Anterior cingulate cortex (tissue), 58 donors: ENCODE data around the gene EXTL1.

Experiments
- DNase-seq, 58 donors: peaks; one replicate each; lab custom pipeline; 2025; lab: John Stamatoyannopoulos, UW

The EXTL1 gene

DNA sequence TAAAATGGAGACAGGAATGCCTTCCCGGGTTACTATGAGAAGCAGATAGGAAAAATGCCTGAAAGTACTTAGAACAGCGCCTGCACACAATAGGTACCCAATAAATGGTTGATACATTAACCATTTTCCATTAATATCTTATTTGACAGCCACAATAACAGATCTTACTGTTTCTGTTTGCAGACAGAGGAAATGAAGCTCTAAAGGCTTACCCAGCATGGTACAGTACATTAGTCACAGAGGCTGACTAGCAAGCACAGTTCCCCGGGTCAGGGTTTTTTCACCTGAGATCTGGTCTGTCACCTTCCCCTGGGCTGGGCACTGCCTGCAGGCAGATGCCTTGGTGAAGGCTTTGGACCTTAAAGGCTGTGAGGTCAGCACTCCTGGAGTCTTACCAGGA, 43.0 kb downstream of the EXTL1 start:
- no peak for DNase-seq

DNA sequence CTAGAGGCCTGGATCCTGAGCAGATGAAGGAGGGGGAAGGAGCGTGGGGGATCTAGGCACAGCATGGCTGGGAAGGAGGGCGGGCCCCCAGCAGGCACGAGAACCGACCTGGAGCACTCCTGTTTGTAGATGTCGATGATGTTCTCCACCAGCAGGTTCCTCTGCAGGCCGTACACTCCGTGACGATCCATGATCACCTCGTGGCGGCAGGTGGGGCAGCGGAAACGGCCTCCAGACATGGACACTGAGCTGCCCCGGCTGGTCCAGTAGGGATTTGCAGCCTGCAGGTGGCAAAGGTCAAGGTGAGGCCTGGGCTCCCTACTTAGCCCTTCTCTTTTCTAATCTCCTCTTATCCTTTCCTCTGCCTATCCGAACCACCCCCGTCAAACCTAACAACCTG, 44.6 kb downstream of the EXTL1 start:
- no peak for DNase-seq

DNA sequence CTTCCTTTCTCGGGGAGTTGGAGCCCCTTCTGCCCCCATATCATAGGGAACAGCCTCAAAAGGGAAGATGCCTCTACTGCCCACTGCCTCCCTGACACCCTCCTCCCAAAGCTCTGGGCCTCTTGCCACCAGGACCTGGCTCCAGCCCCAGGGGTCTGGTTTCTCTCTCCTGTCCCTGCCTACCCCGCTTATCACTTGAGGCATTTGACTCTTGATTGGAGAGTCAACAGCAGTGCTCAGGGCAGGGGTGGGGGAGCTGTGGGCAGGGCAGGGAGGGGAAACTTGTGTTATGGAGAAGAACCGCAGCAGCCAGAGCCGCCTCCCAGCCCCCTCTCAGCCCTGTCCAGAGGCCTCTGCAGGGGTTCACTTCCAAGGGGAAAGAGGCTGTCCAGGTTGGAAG, 45.3 kb downstream of the EXTL1 start:
- DNase-seq: no peak

GRCh38 chr1:26067432-26067911, 45.9 kb downstream of the EXTL1 start, which contains the start of gene TRIM63:
Gene TRIM63 (minus strand): TSS chr1:26067630. CDS start chr1:26067494, 136 bp downstream.
- DNase-seq: no peak

DNA sequence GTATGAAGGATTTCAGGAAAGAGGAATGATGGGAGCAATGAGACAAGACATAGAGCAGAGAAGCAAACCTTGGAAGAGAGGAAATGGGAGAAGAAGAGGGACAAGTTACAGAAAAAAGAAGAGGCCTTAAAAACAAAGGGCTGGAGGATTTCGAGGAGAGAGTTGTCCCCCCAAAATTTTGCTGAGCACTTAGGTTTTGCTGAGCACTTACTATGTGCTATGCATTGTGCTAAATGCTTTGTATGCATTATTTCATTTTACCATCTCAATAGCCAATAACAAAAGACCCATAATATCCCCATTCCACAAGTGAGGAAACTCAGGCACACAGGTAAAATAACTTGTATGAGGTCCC, 48.3 kb downstream of the EXTL1 start:
- no peak for DNase-seq

DNA sequence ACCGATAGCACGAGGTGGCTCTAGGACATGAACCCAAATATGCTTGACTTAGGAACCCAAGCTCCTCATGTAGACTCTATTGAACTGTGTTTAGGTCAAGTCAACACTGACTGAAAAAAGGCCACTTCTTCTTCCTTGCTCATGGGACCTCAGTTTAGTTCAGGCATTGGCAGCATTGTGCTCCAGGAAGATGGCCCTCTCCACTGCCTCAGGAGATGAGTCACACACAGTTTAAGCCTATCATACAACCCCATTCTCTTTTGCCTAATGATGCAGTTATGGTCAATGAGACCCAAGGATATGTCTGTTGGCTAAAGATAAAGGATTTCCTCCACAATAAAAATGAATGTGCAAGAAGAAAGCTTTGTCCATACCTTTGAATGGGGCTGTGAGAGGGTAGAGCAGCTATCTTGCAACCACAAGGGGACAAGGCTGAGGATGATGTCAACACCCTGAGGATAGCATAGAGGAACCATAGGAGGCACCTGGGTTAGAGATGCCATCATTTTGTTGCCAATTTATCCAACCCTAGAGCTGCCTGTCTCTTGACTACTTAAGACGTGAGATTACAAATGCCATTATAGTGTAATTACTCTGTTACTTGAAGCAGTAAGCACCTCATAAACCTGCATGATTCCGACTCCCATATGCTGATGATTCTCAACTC, 48.9 kb downstream of the EXTL1 start:
- DNase-seq: no peak

DNA sequence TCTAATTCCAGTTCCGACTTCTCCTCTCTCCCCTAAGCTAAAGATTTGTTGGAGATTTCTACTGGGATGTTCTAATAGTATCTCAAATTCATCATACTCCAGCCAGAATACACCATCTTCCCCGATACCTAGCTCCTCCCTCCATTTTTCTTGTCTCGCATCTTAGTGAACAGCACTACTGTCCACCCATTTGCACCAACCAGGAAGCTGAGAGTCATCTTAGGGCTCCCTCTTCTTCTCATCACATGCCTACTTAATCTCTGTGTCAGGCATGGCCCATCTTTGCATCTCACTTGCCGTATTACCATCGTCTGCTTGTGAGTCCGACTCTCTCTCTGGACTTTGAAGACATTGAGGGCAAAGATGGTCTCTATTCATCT, 49.4 kb downstream of the EXTL1 start:
- no peak for DNase-seq

- DNase-seq: peak in 1 of 58 donors; percentile 7
Measured at GRCh38 chr1:26072305-26072704, 50.7 kb downstream of the EXTL1 start.

- no peak for DNase-seq
Measured at GRCh38 chr1:26075421-26076144, 54.0 kb downstream of the EXTL1 start.

- DNase-seq: no peak
Measured at GRCh38 chr1:26077524-26077923, 55.9 kb downstream of the EXTL1 start.

DNA sequence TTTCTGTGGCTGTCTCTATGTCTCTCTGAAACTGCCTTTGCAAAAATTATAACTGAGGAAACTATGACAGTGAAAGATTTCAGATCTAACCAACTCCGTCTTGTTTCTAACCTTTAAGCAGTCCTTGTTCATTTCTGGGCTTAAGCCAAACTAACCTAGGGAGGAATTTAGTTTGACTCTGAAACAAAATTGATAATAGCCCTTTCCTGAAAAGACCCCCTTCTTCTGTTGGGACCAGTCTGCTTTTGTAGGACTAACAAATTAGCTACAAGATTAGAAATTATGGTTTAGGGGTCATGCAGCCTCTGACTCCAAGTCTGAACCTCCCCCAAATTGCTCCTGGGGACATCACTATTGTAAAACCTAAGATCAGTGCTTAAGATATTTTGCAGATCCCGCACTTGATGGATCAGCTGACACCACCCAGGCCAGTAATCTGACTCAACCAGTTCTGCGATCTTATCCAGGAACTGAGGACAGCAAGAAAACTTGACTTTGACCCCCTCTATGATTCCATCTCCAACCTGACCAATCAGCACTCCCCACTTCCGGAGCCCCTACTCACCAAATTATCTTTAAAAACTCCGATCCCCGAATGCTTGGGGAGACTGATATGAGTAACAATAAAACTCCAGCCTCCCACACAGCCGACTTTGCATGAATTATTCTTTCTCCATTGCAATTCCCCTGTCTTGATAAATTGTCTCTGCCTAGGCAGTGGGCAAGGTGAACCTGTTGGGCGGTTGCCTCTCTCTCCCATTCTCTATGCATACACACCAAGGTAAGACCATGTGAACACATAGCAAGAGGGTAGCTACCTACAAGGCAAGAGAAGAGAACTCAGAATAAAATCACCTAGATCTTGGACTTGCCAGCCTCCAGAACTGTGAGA, 57.0 kb downstream of the EXTL1 start:
- DNase-seq: no peak

DNA sequence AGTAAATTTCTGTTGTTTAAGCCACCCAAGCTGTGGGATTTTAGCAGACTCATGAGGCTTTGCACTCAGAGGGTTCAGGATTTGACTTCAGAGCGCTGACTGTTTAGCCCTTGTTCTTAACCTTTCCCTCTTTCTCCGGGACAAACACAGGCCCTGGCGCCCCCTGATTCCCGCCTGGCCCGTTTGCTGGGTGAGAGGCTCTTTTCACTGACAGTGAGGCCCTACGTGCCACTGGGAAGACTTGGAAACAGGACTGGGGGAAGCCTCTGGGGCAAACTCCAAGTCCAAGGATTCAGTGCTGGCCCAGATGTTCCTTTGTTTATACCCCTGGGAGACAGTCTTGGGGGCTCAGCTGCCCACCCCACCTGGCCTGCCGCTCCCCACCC, 57.6 kb downstream of the EXTL1 start:
- no peak for DNase-seq

GRCh38 chr1:26079960-26080814, 58.6 kb downstream of the EXTL1 start:
- no peak for DNase-seq

GRCh38 chr1:26081267-26082019, 59.9 kb downstream of the EXTL1 start:
- no peak for DNase-seq

DNA sequence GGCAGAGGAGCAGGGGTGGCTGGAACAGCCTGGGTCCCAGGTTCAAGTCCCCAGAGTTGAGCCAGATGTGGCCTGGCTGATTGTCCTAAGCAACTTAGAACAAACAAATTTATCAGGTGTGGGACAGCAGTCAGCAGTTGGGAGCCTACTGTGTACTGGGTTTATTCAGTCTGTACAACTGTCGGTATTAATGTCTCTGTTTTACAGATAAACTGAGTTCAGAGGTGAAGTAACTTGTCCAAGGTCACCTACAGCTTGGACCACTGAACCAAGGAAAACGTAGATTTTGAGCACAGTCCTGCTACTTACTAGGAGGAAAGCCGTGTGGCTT, 60.4 kb downstream of the EXTL1 start:
- no peak for DNase-seq

GRCh38 chr1:26083208-26083607, 61.6 kb downstream of the EXTL1 start:
- DNase-seq: no peak

- no peak for DNase-seq
Measured at GRCh38 chr1:26084091-26084561, 62.6 kb downstream of the EXTL1 start.

DNA sequence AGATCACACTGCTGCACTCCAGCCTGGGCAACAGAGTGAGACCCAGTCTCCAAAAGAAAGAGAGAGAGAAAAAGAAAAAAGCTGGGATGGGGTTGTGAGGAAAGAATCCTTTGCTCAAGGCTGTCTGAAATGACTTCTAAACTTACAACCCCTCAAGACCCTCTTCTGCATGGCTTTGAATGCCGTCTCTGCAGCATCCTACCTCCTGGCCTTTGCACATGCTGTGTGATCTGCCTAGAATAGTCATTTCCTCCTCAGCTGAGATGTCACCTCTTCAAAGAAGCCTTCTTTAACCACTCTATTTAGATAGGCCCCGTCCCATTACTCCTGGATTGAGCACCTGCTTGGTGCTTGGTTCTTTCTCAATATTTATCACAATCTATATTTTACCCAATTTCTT, 63.3 kb downstream of the EXTL1 start:
- no peak for DNase-seq
